ENCODE results near the gene LRRK1. TPM values are rescaled to one million over a fixed set of nuclear protein-coding genes. Genes with fewer than 3 reads are reported as not detected.
A peak's percentile ranks its signal among the peaks of the same experiment; 100 is the strongest.

The LRRK1 gene
- total and polyA plus RNA-seq, 12 donors, result 1.5 to 8.1 (median 2.0) TPM

DNA sequence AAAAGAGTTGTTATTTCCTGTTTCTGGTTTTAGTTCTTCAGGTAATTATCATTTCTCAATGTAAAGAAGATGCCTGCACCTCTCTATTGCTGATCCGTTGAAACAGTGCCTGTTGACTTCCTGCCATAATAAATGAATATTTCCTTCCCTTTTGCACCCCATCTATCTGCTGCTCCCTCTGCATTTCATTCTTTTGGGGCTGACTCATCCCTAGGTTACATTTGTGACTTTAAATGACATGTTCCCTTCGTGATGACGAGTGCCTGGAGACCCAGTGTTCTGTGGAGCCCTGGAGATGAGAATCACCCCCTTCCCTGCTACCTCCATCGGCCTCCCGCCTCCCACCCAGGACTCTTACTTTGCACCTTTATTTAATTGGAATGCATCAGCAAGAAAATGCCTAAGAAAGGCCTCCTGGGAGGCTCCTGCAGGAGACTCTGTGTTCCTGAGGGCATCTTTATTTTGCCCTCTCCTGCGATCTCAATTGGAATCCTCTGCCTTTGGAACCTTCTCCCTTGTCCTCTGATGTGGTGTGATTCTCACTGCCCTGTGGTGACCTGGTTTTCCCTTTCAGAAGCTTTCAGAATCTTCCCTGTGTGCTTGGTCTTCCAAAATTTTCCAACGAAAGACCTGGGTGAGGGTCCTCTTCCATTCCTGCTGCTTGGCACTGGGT lies 13.7 kb downstream of the LRRK1 start:
- H3K4me1 ChIP-seq, result peaks cover 0 to 11% (median 0%) of the 10 kb centered on the region in 9 donors
- WGBS, 2 donors, result 64 to 69% methylated on average over 7 of the region's 7 CpGs
- H3K36me3 ChIP-seq, result peaks cover 0 to 33% (median 0%) of the 10 kb centered on the region in 9 donors
- H3K9me3 ChIP-seq, result peaks cover 0 to 10% (median 0%) of the 10 kb centered on the region in 11 donors
- intact Hi-C loops (cut with DNase I), result no loop called here
- no peak for DNase-seq
- H3K27ac ChIP-seq, result peak overlapping the region in 1 of 10 donors; percentile 21
- H3K27me3 ChIP-seq, result no peaks in the 10 kb centered on the region
- no peak for ATAC-seq
- H3K4me3 ChIP-seq, result no peak overlapping the region
- TF ChIP-seq, protein P1, sequence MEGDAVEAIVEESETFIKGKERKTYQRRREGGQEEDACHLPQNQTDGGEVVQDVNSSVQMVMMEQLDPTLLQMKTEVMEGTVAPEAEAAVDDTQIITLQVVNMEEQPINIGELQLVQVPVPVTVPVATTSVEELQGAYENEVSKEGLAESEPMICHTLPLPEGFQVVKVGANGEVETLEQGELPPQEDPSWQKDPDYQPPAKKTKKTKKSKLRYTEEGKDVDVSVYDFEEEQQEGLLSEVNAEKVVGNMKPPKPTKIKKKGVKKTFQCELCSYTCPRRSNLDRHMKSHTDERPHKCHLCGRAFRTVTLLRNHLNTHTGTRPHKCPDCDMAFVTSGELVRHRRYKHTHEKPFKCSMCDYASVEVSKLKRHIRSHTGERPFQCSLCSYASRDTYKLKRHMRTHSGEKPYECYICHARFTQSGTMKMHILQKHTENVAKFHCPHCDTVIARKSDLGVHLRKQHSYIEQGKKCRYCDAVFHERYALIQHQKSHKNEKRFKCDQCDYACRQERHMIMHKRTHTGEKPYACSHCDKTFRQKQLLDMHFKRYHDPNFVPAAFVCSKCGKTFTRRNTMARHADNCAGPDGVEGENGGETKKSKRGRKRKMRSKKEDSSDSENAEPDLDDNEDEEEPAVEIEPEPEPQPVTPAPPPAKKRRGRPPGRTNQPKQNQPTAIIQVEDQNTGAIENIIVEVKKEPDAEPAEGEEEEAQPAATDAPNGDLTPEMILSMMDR (IDR thresholded peaks at IDR 0.05), result no peak

DNA sequence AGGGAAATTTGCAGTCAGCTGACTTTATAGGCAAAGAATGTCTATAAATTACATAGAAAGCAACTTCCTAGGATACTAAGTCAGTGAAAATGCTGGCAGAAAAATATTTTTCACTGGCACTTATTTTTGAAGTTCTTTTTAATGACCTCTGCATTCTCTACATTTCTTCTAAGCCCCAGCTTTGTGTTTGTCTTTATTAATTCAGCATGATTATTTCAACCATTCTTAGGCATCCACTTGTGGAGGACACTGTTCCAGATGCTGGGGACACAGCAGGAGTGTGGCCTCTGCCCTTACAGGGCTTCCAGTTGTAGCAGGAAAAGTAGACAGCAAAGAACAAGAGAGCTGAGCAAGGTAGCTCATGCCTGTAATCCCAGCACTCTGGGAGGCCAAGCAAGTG lies 15.0 kb downstream of the LRRK1 start:
- intact Hi-C loops (cut with DNase I), result no loop called here
- Histone ChIP-seq H3K4me3 (no peak overlapping the region), H3K9me3 (peaks cover 0 to 10% (median 0%) of the 10 kb centered on the region in 11 donors), H3K27ac (no peak overlapping the region), H3K27me3 (no peaks in the 10 kb centered on the region), H3K4me1 (peaks cover 0 to 11% (median 0%) of the 10 kb centered on the region in 9 donors), H3K36me3 (peaks cover 0 to 19% (median 0%) of the 10 kb centered on the region in 9 donors)
- TF ChIP-seq, protein P1 (IDR thresholded peaks at IDR 0.05), result no peak
- no peak for ATAC-seq
- no peak for DNase-seq

- Histone ChIP-seq H3K27ac (no peak overlapping the region), H3K27me3 (no peaks in the 10 kb centered on the region), H3K4me3 (no peak overlapping the region), H3K4me1 (peaks cover 0 to 12% (median 0%) of the 10 kb centered on the region in 9 donors), H3K36me3 (peaks cover 0 to 16% (median 0%) of the 10 kb centered on the region in 9 donors), H3K9me3 (peaks cover 0 to 11% (median 0%) of the 10 kb centered on the region in 11 donors)
- DNase-seq (no peak), ATAC-seq (no peak)
- TF ChIP-seq, protein P1 (IDR thresholded peaks at IDR 0.05), result no peak
- intact Hi-C loops (cut with DNase I), result no loop called here
Observed at GRCh38 chr15:100934726-100935125, 15.6 kb downstream of the LRRK1 start.

DNA sequence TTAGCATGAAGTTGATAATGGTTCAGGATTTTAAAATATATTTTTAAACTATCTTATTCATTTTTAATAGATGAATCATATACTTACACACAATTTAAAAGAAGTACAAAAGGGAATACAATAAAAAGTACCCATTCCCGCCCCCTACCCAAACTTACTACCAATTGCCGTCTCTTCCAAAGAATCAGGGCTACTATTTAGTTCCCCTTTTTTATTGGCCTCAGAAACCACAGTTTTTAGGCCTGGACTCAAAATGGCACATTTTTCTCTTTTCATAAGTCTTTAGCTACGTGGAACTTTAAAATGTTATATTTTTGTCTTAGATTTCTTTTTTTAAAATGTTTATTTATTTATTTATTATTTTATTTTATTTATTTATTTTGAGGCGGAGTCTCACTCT lies 18.0 kb downstream of the LRRK1 start:
- TF ChIP-seq, protein P1 (IDR thresholded peaks at IDR 0.05), result no peak
- Histone ChIP-seq H3K4me1 (peaks cover 0 to 26% (median 0%) of the 10 kb centered on the region in 9 donors), H3K4me3 (no peak overlapping the region), H3K36me3 (peaks cover 0 to 9% (median 0%) of the 10 kb centered on the region in 9 donors), H3K27me3 (no peaks in the 10 kb centered on the region), H3K9me3 (peaks cover 0 to 19% (median 0%) of the 10 kb centered on the region in 11 donors), H3K27ac (no peak overlapping the region)
- WGBS, 2 donors, result 89 to 93% methylated on average over 4 of the region's 4 CpGs
- intact Hi-C loops (cut with DNase I), result no loop called here
- ATAC-seq (no peak), DNase-seq (no peak)

Data from heart right ventricle (tissue), 16 donors.